Fibroblast of skin of abdomen (primary cell): ENCODE data around the gene CALM3.

Source experiments
- DNase-seq: peaks from one replicate; pipeline ENCODE4 v3.0.0-alpha.2; 2013

Gene CALM3

DNA sequence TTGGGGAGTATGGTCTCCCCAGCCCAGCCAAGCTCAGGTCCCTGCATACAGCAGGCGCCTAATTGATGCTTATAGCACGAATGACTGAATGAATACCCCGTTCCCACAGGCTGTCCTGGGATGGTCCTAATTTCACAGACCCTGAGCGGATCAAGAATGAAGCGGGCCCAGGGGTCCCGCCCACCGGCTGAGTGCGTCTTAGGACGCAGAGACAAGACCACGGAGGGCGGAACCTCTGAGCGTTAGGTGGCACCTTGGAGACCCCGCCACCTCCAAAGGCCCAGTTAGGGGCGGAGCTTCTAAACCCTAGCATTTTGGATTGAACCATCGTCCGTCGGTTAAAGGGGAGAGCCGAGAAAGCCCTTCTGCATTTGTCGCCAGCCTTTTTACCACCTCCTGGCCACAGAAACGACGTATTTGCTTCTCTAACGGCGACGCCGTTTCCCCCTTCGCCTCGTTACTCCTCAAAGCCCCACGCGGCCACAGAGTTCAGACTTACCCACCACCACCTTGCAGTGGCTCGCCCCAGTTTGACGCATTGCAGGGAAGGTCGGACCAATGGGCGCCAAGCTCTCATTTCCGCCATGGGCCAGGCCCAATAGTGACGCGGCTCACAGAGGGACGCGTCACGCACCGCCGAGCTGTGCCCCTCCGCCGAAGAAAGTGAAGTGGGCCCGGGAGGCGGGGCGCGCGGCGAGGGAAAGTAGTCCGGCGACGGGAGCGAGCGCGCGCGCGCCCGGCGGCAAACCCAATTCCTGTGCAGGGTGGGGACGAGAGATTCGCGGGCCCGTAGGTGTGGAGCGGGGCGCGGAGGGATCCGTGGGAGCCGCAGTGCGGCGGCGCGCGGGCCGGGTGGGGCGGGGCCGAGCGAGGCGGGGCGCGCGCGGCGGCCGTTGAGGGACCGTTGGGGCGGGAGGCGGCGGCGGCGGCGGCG, 479 bp upstream of the CALM3 start:
- DNase-seq, result peak; percentile 98

DNA sequence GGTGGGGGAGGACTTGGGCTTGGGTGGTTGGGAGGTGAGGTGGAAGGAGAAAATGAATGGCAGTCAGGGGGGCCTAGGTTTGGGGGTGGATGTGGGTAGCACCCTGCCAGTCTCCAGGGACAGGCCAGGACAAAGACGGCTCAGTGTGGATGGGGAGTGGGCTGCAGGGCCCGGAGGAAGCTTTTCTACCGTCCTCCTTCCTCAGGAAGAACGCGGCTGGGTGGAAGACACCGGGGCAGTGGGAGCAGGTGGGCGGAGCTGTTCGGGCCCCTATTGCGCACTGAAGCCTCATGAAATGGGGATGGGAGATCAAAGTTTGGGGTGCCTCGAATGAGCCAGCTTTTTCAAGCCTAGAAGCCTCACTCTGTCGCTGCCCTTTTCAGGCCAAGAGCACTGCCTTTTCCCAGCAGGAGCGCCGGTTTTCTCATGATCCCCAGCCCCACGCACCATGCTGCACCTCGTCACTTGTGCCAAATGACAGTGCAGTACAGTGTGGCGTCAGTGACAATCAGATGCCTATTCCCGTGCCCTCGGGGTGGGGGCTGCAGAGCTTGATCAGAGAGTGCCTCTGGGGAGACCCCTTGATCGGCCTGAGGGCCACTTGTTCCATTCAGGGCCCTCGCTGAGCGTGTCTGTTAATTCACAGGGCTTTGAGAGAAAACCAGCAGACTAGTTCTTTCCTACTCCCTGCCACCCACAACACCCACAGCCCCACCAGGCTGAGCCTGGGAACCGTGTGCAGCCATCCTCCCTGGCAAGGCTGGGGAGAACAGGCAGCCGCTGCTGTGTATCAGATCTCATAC, 1.5 kb downstream of the CALM3 start:
- no peak for DNase-seq

DNA sequence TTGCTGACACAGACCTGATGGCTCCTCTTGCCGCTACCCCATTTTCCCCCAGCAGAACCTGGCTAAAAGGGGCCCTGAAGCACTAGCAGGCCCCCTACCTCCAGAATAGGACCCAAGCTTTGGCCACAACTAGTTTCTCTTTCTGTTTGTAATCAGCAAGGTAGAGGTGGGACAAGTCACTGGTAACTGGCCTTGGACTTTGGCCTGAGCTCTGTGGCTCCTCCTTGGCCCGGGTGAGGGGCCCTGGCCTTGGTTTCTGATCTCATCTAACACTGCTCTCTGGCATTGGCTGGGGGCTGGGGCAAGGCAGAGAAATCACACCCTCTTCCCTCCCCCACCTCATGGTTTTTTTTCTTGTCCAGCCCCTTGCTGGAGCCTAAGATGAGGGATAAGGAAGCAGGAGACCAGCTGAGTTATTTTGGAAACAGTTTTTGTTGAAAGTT, 2.1 kb downstream of the CALM3 start:
- DNase-seq, result no peak

DNA sequence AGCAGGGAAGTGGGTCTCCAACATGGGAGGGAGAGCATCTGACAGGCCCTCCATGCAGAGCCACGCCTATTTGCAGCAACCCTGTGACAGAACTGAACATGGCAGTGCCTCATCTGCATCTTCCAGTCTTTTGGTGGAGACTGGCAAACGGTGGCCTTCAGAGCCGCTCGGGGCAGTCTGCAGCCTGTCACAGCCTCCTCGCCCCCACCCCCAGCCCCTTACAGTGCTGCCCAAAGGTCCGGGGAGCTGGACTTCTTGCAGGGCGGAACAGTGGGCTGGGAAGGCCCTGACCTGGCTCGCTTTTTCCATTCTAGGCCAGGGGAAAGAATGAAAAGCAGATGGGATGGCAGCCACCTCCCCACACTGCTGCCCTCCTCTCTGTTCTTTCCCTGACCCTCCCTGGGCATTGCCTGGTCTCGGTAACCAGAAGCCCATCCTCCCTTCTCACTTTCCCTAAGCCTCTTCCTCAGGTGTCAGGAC, 2.7 kb downstream of the CALM3 start:
- no peak for DNase-seq

DNA sequence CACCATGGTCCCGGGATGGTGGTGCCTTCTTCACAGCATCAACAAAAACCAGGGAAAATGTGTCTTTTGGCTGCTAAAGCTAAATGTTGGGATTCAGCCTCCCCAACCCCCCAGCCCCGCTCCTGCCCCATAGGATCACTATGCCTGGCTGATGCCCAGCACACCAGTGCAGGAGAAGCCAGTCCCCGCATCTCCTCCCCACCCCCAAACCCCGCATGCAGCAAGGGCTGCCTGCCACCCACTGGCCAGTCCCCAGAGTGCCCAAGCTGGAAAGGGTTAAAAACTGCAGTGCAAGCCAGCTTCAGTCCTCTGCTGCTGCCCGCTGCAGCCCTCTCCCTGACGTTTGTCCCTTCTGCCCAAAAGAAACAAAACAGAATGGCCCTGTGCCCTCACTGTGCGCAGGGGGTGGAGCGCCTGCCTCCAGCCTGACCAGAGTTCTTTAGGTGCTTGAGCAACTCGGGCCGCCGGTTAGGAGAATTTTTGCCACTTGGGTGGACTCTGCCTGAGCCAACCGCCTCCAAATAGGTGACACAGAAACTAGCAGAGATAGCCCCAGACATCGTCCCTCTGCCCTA, 3.7 kb downstream of the CALM3 start:
- no peak for DNase-seq

DNA sequence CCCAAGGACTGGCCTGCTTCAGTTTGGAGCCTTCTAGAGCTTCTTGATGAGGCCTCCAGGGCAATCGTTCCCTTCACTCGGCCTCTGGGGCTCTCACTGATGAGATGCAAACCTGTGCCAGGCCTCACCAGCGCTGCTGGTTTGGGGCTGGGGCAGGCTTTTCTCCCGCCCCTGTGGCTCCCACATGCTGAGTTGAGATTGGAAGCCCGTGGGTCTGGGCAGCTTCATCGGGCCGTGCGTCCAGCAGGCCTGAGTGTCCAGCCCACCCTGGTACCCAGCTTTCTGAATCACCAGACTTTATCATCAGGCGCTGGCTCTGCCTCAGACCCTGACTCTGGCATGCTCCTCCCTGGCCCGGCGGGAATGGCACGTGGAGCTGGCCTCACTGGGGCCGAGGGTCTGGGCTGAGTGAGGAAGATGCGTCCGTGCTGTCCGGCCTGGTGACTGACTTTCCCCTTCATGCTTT, 4.3 kb downstream of the CALM3 start:
- DNase-seq, result no peak

DNA sequence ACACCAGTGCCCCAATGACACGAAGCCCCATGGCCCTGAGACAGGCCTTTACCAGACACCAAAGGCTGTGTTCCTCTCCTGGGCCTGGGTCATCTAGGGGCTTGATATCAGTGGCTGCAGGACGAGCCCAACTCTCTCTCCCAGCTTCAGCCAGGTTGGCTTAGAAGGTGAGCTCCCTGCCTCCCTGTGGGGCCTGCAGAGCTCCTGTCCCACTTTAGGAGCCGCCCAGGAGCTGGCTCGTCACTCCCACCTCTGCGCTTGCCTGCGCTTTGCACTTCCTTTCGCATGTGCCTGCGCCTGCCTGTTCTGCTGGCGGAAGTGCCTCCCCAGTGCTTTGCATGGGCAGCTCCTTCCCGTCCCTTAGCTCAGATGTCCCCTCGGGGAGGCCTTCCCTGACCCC, 4.9 kb downstream of the CALM3 start:
- DNase-seq, result no peak

DNA sequence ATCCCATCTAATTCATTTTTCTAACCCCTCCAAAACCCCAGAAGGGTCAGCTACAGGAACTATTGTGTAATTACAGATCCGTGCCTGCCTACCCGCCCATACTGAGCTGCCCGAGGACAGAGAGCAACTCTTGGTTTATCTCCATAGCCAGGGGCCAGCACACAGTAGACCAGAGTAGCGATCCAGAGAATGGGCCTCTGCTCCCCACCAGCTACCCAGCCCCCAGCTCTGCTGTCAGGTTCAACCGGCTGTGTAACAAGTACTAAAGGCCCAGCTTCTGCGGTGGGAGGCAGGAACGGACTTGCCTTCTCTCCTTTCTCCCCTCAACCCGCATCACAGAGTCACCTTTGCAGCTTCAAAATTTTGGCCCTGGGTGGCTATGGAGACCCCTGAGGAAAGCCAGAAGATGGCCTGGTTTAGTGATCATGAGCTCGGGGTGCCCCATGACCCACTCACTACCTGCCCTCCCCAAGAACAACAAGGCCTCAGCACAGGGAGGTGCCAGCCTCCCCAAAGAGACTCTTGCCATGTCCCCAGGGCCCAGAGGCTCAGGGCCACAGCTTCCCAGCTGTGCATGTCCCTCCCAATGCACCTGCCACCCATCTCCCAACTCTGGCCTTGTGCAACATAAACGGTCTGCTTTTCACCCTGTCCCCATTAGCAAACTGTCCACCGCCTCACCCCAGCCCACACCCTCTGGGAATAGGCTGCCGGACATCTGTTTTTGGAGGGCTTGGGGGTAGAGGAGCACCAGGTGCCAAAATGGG, 5.7 kb downstream of the CALM3 start:
- no peak for DNase-seq

DNA sequence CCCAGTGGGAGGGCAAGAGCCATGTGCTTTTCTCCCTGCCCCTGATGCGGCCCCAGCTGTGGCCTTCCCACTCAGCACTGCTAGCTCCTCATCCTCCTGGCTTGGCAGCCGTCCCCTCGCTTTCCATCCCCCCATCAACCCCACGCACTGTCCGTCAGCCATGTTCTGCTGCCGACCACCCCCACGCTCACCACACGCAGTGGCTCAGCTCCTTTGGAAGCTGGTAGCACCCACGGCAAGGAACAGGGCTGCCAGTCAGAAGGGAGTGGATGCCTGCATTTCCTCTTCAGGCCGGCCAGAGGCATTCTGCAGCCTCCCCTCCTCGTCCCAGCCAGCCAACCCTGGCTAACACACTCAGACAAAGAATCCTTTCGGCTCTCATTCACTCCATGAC, 6.3 kb downstream of the CALM3 start:
- no peak for DNase-seq

DNA sequence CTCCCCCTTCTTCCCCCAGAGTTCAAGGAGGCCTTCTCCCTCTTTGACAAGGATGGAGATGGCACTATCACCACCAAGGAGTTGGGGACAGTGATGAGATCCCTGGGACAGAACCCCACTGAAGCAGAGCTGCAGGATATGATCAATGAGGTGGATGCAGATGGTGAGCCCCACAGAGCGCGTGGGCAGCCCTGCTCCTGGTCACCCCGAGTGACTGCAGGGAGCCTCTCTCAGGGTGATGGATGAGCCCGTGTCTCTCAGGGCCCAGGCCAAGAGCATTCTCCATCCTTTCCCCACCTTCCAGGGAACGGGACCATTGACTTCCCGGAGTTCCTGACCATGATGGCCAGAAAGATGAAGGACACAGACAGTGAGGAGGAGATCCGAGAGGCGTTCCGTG, 7.0 kb downstream of the CALM3 start:
- no peak for DNase-seq

DNA sequence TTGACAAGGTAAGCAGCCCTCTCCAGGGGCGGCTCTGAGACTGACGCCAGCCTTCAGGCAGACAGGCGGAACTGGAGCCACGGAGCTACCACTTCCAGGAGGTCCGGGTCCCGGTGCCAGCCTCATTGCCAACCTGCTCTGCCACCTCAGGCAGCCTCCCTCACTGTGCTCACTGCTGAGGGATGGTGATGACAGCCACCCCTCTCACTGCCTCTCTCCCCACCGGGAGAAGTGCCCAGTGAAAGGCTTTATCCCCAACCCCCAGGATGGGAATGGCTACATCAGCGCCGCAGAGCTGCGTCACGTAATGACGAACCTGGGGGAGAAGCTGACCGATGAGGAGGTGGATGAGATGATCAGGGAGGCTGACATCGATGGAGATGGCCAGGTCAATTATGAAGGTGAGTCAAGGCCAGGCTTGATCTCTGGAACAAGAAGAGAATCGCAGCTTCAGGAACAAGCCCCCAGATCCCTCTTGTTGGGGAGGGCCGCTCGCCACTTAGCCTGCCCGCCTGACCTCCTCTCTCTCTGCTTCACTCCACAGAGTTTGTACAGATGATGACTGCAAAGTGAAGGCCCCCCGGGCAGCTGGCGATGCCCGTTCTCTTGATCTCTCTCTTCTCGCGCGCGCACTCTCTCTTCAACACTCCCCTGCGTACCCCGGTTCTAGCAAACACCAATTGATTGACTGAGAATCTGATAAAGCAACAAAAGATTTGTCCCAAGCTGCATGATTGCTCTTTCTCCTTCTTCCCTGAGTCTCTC, 7.6 kb downstream of the CALM3 start:
- DNase-seq, result no peak

DNA sequence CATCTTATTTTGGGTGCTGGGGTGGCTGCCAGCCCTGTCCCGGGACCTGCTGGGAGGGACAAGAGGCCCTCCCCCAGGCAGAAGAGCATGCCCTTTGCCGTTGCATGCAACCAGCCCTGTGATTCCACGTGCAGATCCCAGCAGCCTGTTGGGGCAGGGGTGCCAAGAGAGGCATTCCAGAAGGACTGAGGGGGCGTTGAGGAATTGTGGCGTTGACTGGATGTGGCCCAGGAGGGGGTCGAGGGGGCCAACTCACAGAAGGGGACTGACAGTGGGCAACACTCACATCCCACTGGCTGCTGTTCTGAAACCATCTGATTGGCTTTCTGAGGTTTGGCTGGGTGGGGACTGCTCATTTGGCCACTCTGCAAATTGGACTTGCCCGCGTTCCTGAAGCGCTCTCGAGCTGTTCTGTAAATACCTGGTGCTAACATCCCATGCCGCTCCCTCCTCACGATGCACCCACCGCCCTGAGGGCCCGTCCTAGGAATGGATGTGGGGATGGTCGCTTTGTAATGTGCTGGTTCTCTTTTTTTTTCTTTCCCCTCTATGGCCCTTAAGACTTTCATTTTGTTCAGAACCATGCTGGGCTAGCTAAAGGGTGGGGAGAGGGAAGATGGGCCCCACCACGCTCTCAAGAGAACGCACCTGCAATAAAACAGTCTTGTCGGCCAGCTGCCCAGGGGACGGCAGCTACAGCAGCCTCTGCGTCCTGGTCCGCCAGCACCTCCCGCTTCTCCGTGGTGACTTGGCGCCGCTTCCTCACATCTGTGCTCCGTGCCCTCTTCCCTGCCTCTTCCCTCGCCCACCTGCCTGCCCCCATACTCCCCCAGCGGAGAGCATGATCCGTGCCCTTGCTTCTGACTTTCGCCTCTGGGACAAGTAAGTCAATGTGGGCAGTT, 8.6 kb downstream of the CALM3 start:
- DNase-seq, result no peak

DNA sequence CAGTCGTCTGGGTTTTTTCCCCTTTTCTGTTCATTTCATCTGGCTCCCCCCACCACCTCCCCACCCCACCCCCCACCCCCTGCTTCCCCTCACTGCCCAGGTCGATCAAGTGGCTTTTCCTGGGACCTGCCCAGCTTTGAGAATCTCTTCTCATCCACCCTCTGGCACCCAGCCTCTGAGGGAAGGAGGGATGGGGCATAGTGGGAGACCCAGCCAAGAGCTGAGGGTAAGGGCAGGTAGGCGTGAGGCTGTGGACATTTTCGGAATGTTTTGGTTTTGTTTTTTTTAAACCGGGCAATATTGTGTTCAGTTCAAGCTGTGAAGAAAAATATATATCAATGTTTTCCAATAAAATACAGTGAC, 9.3 kb downstream of the CALM3 start:
- no peak for DNase-seq

DNA sequence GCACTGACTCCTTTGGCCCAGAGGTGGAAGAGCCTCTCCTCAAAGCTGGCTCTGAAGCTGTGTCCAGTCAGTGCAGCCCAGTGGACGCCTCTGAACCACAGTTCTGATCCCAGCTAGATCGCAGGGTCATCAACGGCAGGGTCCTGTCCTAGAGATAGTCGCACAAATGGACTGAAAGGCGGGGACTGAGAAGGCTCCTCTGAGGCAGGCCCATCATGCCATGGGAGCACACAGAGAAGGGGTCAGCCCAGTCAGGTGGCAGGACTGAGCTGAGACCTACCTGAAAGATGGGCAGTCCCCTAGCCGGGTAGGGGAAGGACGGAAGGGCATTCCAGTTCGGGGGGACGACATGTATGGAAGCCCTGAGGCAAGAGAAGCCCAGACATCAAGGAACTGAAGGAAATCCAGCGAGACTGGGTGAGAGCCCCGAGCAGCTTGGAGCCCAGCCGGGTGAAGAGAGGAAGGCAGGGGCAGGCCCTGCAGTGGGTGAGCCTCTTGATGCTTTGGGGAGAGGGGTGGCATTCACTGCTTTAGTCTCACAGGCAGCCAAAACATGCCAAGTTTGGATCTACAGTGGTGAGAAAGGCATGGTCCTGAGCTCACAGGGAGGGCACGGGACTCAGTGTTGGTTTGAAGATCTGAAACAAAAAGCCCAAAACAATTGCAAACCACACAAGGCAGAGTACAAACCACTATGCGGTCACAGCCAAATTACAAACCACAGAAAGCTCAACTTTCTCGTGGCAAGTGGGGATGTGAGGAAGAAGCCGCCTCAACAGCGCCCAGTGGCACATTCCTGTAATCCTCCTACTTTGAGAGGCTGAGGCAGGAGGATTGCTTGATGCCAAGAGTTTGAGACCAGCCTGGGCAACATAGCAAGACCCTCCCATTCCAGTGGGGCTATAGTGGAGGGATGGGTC, 10.0 kb downstream of the CALM3 start:
- DNase-seq, result peak; percentile 47

DNA sequence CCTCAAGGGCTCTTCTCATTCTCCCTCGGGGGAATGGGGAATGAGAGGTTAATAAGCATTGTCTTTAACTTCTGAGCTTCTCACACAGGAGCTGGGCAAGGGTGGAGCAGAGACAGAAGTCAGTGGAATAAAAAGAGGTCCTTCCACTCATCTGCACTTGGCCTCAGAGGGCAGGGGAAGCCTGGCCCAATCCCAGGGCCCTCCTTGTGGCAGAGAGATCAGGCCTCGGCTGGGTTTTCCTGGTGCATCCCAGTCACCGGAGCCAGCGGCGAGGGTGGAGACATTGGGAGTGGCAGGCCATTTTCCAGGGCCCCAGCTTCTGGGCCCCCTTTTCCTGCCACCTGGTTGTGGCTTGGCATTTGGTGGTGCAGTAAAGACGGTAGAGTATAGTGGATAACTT, 10.6 kb downstream of the CALM3 start:
- no peak for DNase-seq

DNA sequence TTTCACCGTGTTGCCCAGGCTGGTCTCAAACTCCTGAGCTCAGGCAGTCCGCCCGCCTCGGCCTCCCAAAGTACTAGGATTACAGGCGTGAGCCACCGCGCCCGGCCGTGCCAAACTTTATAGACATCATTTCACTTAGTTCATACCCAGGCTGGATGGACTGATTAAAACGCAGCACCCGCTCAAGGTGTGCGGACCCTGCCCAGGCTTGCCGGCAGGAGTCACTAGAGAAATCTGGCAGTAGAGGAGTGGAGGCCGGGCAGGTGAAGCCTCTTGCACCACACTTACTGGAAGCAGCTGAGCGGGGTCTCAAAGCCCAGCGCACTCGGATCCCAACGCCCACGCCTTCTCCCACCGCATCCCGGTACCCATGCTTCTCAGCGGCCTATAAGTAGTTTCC, 12.4 kb downstream of the CALM3 start:
- no peak for DNase-seq

DNA sequence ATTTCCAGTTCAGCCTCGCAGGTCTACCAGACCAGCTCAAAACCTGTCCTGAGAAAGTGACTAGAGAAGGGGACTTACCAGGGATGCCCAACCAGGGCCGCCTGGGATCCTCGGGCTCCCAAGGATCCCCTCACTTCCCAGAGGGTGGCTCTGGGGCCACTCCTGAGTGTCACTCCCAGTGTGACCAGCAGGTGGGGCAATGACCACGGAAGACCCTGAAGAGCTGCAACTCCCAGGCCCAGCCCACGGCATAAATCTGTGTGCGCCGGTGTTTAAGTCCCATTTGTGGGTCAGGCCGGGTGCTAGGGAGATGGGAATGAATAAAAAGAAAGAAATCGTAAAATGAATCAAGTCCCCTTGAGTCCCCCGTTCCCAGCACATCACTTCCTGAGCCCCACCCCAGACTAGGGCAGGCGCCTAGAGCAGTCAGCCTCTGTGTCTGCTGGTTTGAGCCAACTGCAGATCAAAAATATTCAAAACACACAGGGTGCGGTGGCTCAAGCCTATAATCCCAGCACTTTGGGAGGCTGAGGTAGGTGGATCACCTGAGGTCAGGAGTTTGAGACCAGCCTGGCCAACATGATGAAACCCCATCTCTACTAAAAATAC, 13.1 kb downstream of the CALM3 start:
- DNase-seq, result peak; percentile 77

DNA sequence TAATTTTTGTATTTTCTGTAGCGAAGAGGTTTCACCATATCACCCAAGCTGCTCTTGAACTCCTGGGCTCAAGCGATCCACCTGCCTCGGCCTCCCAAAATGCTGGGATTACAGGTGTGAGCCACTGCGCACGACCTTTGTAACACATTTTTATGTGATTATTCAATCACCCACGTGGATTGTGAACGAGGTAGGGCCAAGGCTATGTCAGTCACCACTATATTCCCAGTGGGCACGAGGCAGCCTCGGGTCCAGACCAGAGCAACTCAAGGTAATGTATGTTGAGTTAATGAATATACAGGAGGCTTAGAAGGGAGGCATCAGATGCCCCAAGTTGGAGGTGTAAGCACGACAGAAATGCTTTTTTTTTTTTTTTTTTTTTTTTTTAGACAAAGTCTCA, 14.8 kb downstream of the CALM3 start:
- no peak for DNase-seq
